ENCODE results near the gene BCL6. TPM values are rescaled to one million over a fixed set of nuclear protein-coding genes. Genes with fewer than 3 reads are reported as not detected.

Gene BCL6
- total RNA-seq, 2 experiments from 2014 or later, result 65.6 to 256 TPM

DNA sequence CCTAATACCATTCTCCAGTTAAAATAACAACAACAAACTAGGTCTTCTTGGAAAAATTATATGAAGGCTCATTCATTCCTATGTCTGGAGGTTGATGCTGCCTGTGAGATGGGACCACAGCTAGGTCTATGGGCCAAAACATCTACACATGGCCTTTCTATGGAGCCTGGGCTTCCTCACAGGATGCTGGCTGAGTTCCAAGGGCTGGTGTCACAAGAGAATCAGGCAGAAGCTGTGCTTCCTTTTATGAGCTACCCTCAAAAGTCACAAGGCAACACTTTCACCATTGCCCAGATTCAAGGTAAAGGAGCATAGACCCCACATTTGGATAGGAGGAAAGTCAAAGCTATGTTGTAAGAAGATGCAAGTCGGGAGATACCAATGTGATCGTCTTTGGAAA, 38.3 kb downstream of the BCL6 start:
- CTCF ChIA-PET (ENCODE audit: unreplicated experiment), result interaction anchor here (0.6 kb wide), 1 partner anchor 28 kb away, joined by 3 read pairs; no protein-coding TSS in a partner anchor

DNA sequence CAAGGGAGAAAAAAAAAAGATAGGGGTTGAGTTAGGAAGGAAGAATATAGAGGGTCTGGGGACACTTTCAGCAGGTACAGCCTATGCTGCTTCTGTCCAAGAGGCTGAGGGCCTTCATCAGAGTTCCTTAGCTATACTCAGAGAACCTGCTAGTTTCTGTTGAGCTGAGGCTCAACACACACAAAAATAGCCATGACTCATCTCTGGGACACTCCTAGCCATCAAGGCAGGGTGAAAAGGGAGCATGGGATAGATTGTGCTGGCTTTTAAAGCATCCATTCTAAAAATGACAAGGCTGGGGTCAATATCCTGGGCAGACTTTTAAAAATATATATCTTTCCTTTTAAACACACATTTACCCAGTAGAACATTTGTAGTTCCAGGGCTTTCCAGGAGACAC, 40.1 kb downstream of the BCL6 start:
- intact Hi-C loops (cut with micrococcal nuclease; ENCODE audit: unreplicated experiment), result no loop called here
- TF ChIP-seq, protein P1, sequence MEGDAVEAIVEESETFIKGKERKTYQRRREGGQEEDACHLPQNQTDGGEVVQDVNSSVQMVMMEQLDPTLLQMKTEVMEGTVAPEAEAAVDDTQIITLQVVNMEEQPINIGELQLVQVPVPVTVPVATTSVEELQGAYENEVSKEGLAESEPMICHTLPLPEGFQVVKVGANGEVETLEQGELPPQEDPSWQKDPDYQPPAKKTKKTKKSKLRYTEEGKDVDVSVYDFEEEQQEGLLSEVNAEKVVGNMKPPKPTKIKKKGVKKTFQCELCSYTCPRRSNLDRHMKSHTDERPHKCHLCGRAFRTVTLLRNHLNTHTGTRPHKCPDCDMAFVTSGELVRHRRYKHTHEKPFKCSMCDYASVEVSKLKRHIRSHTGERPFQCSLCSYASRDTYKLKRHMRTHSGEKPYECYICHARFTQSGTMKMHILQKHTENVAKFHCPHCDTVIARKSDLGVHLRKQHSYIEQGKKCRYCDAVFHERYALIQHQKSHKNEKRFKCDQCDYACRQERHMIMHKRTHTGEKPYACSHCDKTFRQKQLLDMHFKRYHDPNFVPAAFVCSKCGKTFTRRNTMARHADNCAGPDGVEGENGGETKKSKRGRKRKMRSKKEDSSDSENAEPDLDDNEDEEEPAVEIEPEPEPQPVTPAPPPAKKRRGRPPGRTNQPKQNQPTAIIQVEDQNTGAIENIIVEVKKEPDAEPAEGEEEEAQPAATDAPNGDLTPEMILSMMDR (conservative IDR thresholded peaks at IDR 0.05; ENCODE audit: low read length), result no peak
- no peak for TF ChIP-seq EZH2phosphoT487 (IDR thresholded peaks at IDR 0.05; ENCODE audit: borderline replicate concordance, low read depth, low read length)
- Histone ChIP-seq H3K9me2 (ENCODE audit: insufficient read depth, low read length) (no peaks in the 10 kb centered on the region), H2AFZ (ENCODE audit: low read length) (no peak overlapping the region), H4K20me1 (ENCODE audit: insufficient read depth, low read length) (no peaks in the 10 kb centered on the region), H3K79me2 (ENCODE audit: insufficient read depth, low read depth, low read length) (no peaks in the 10 kb centered on the region), H3K4me2 (ENCODE audit: low read length) (no peak overlapping the region), H3K27ac (ENCODE audit: low read depth, low read length, poor library complexity, severe bottlenecking) (no peak overlapping the region), H3K4me1 (ENCODE audit: insufficient read depth, low read length, poor library complexity, severe bottlenecking) (no peaks in the 10 kb centered on the region), H3K36me3 (ENCODE audit: insufficient read depth, low read length) (no peaks in the 10 kb centered on the region), H3K4me3 (ENCODE audit: low read depth, low read length, poor library complexity, severe bottlenecking) (no peak overlapping the region), H3K9me3 (ENCODE audit: low read length) (no peaks in the 10 kb centered on the region)
- no TSS peak for BruUV-seq (replicated peaks)
- DNase-seq (ENCODE audit: low spot score), result no peak
- ChIA-PET CTCF (ENCODE audit: unreplicated experiment) (no interaction called here), POLR2A (no interaction called here)

More for the DNA sequence above, 38.3 kb downstream of the BCL6 start:
- intact Hi-C loops (cut with micrococcal nuclease; ENCODE audit: unreplicated experiment), result no loop called here
- Histone ChIP-seq H3K27ac (ENCODE audit: low read depth, low read length, poor library complexity, severe bottlenecking) (no peak overlapping the region), H2AFZ (ENCODE audit: low read length) (no peak overlapping the region), H3K36me3 (ENCODE audit: insufficient read depth, low read length) (no peaks in the 10 kb centered on the region), H3K4me3 (ENCODE audit: low read depth, low read length, poor library complexity, severe bottlenecking) (no peak overlapping the region), H3K9me3 (ENCODE audit: low read length) (no peaks in the 10 kb centered on the region), H3K4me1 (ENCODE audit: insufficient read depth, low read length, poor library complexity, severe bottlenecking) (no peaks in the 10 kb centered on the region), H3K4me2 (ENCODE audit: low read length) (no peak overlapping the region), H3K9me2 (ENCODE audit: insufficient read depth, low read length) (no peaks in the 10 kb centered on the region), H3K79me2 (ENCODE audit: insufficient read depth, low read depth, low read length) (no peaks in the 10 kb centered on the region), H4K20me1 (ENCODE audit: insufficient read depth, low read length) (no peaks in the 10 kb centered on the region)
- no peak for DNase-seq (ENCODE audit: low spot score)
- BruUV-seq (replicated peaks), result no TSS peak
- no peak for TF ChIP-seq EZH2phosphoT487 (IDR thresholded peaks at IDR 0.05; ENCODE audit: borderline replicate concordance, low read depth, low read length)
- TF ChIP-seq, protein P1 (conservative IDR thresholded peaks at IDR 0.05; ENCODE audit: low read length), result no peak
- POLR2A ChIA-PET, result no interaction called here

DNA sequence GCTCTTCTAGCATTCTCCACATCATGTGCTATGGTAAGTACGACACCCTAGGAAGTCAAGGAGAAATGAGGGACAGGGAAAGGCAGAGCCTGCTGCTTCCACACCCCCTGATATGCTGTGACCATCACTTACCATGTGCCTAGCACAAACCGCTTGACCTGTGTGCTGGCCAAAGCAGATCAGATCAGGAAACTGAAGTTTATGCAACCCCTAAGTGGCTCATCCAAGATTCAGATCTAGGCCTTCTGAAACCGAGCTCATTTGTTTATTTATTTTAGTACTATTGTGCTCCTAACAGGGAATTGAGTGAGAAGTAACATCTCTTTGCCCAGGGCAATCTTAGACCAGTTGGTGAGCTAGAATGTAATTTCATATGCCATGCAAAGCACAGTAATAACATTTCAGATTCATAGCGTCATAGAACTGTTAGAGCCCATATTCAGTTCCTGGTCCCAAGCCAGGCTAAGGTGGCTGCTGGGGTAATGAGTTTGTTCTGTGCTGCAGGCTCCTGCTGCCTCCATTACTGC, 42.7 kb downstream of the BCL6 start, which contains the start of gene RTP2:
Gene RTP2, minus strand, starts transcription at position 51 of the 527 bp plus-strand sequence. CDS start 429 bp downstream, outside the sequence.
- H3K9me3 ChIP-seq (ENCODE audit: low read length), result no peaks in the 10 kb centered on the region
- no peaks in the 10 kb centered on the region for H3K79me2 ChIP-seq (ENCODE audit: insufficient read depth, low read depth, low read length)
- no peaks in the 10 kb centered on the region for H3K9me2 ChIP-seq (ENCODE audit: insufficient read depth, low read length)
- no peak within 1 kb of the TSS for H3K4me2 ChIP-seq (ENCODE audit: low read length)
- H3K36me3 ChIP-seq (ENCODE audit: insufficient read depth, low read length), result no peaks in the 10 kb centered on the region
- ChIA-PET CTCF (ENCODE audit: unreplicated experiment) (interaction anchor here (1.3 to 1.8 kb wide), 2 partner anchors 23 to 383 kb away, joined by 3 to 4 read pairs; no protein-coding TSS in a partner anchor), POLR2A (interaction anchor here (0.6 to 1.7 kb wide), 7 partner anchors 10 to 1719 kb away, joined by 3 to 4 read pairs (median 3); no protein-coding TSS in a partner anchor)
- no peaks in the 10 kb centered on the region for H4K20me1 ChIP-seq (ENCODE audit: insufficient read depth, low read length)
- no peak within 1 kb of the TSS for H2AFZ ChIP-seq (ENCODE audit: low read length)
- H3K4me1 ChIP-seq (ENCODE audit: insufficient read depth, low read length, poor library complexity, severe bottlenecking), result no peaks in the 10 kb centered on the region
- DNase-seq (ENCODE audit: low spot score), result no peak
- H3K4me3 ChIP-seq (ENCODE audit: low read depth, low read length, poor library complexity, severe bottlenecking), result no peak within 1 kb of the TSS
- BruUV-seq (replicated peaks), result no TSS peak
- intact Hi-C loops (cut with micrococcal nuclease; ENCODE audit: unreplicated experiment), result no loop called here
- no peak within 1 kb of the TSS for H3K27ac ChIP-seq (ENCODE audit: low read depth, low read length, poor library complexity, severe bottlenecking)
- TF ChIP-seq EZH2phosphoT487 (IDR thresholded peaks at IDR 0.05; ENCODE audit: borderline replicate concordance, low read depth, low read length), result no peak
- TF ChIP-seq, protein P1 (conservative IDR thresholded peaks at IDR 0.05; ENCODE audit: low read length), result no peak

All from OCI-LY7 (cell line).